Fibroblast of lung (primary cell): ENCODE data around the gene FAM20C.

ENCODE experiments used
- CTCF ChIP-seq, 2 donors: IDR thresholded peaks in 1 of 2; conservative IDR thresholded peaks in 1 of 2; 1 replicate in 1 of 2; 2 replicates in 1 of 2; pipeline ENCODE4 v1.5.1; 2011 to 2012; ENCODE audit warnings: low read length in 2 of 2, control low read depth in 1 of 2, inconsistent platforms in 1 of 2, low read depth in 1 of 2, mild to moderate bottlenecking in 1 of 2
- EZH2 ChIP-seq: IDR thresholded peaks from 2 replicates; pipeline ENCODE4 v1.5.1; 2012; ENCODE audit warnings: low read length, control low read depth, mild to moderate bottlenecking; ENCODE audit errors: missing control alignments

DNA sequence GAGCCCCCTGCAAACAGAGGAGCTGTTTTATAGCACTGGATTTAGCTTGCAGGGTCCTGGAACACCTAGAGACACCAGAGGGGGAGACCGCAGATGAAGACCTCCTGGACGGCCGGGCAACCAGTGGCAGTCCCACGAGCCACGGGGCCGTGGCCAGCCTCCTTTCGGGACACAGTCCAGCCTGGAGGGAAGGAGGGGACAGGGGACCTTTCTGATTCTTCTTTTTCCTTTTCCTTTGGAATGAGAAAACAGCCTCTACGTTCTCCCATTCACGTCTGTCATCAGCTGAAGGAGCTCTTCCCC is 35.4 kb upstream of the FAM20C start:
- no peak for TF ChIP-seq CTCF (conservative IDR thresholded peaks at IDR 0.05 in 1 of 2, IDR thresholded peaks at IDR 0.05 in 1 of 2; ENCODE audit: low read depth in 1 of 2, low read length in 2 of 2)
- TF ChIP-seq EZH2: no peak
